Measurements from ENCODE around the gene ASH1L. TPM values are rescaled to one million over a fixed set of nuclear protein-coding genes. Genes with fewer than 3 reads are reported as not detected.
"Not testable (repeated sequence)": the region's sequence is repeated elsewhere in the genome, so short reads cannot be mapped to it uniquely, and the experiment has no call there.

ASH1L gene
- total and polyA plus RNA-seq, 2 donors (not counting 3 experiments of a cell fraction or from before 2014, with no cell fraction given), result 11.6 to 29.2 TPM

GRCh38 chr1:155293086-155293749 is 269.4 kb downstream of the ASH1L start:
- Histone ChIP-seq H3K4me3 (replicated peaks in 1 of 3; ENCODE audit: insufficient read depth in 1 of 3, low read depth in 1 of 3, low read length in 3 of 3) (no peak overlapping the region), H3K9me1 (replicated peaks; ENCODE audit: control insufficient read depth, extremely low read depth, insufficient read depth, low read length) (no peaks in the 10 kb centered on the region), H3K9ac (replicated peaks; ENCODE audit: extremely low read depth, insufficient read depth, low read length) (no peak overlapping the region), H3K79me2 (ENCODE audit: control insufficient read depth, insufficient read depth, low read length) (no peaks in the 10 kb centered on the region), H2AFZ (ENCODE audit: low read depth, low read length) (no peak overlapping the region), H3K27ac (ENCODE audit: insufficient read depth, low read depth, low read length) (no peak overlapping the region), H3K4me2 (ENCODE audit: insufficient read depth, low read length) (no peak overlapping the region), H3K9me3 (replicated peaks; ENCODE audit: control insufficient read depth, insufficient read depth, low read length) (no peaks in the 10 kb centered on the region), H3K36me3 (ENCODE audit: control insufficient read depth in 2 of 2, extremely low read depth in 1 of 2, insufficient read depth in 2 of 2, low read length in 2 of 2) (no peaks in the 10 kb centered on the region), H3K27me3 (ENCODE audit: control insufficient read depth in 2 of 2, insufficient read depth in 2 of 2, low read length in 2 of 2) (peaks cover 37 to 40% of the 10 kb centered on the region in 2 experiments), H4K20me1 (replicated peaks; ENCODE audit: control insufficient read depth, extremely low read depth, insufficient read depth, low read length) (no peaks in the 10 kb centered on the region), H3K4me1 (ENCODE audit: control insufficient read depth, extremely low read depth, insufficient read depth, low read length) (no peaks in the 10 kb centered on the region)
- POLR2A ChIA-PET, result no interaction called here
- intact Hi-C loops (cut with micrococcal nuclease) (no loop called here), dilution Hi-C loops (cut with MboI; ENCODE audit: extremely low pct_ligation_motif_present, low sequenced_read_pairs) (no loop called here)
- DNase-seq (ENCODE audit: low read depth, low spot score) (no peak), FAIRE-seq (no peak)
- CTCF ChIA-PET, result interaction anchor here (2.7 kb wide), 1 partner anchor 16 kb away, joined by 10 read pairs; no protein-coding TSS in a partner anchor
- BruUV-seq (replicated peaks), result no TSS peak
- TF ChIP-seq MYC (IDR thresholded peaks at IDR 0.05; ENCODE audit: low read depth, low read length) (no peak), MAX (IDR thresholded peaks at IDR 0.05; ENCODE audit: insufficient read depth, insufficient read length) (no peak), CTCF (IDR thresholded peaks at IDR 0.05; ENCODE audit: extremely low read depth in 1 of 2, insufficient read depth in 1 of 2, low read depth in 1 of 2, low read length in 2 of 2) (no peak)

- dilution Hi-C loops (cut with MboI; ENCODE audit: extremely low pct_ligation_motif_present, low sequenced_read_pairs); intact Hi-C loops (cut with micrococcal nuclease): not testable (repeated sequence)
- CTCF ChIA-PET, result interaction anchor here (1.3 to 2.7 kb wide), 2 partner anchors 14 to 21 kb away, joined by 3 to 10 read pairs; no protein-coding TSS in a partner anchor
Observed at GRCh38 chr1:155291006-155291405, 271.6 kb downstream of the ASH1L start.

More at GRCh38 chr1:155291006-155291405, 271.6 kb downstream of the ASH1L start:
- H4K20me1 ChIP-seq (replicated peaks; ENCODE audit: control insufficient read depth, extremely low read depth, insufficient read depth, low read length); H3K9me1 ChIP-seq (replicated peaks; ENCODE audit: control insufficient read depth, extremely low read depth, insufficient read depth, low read length); H3K9ac ChIP-seq (replicated peaks; ENCODE audit: extremely low read depth, insufficient read depth, low read length); H3K27ac ChIP-seq (ENCODE audit: insufficient read depth, low read depth, low read length); FAIRE-seq; H3K4me3 ChIP-seq (replicated peaks in 1 of 3; ENCODE audit: insufficient read depth in 1 of 3, low read depth in 1 of 3, low read length in 3 of 3); H3K79me2 ChIP-seq (ENCODE audit: control insufficient read depth, insufficient read depth, low read length); DNase-seq (ENCODE audit: low read depth, low spot score); BruUV-seq (replicated peaks); H2AFZ ChIP-seq (ENCODE audit: low read depth, low read length); H3K4me2 ChIP-seq (ENCODE audit: insufficient read depth, low read length); H3K36me3 ChIP-seq (ENCODE audit: control insufficient read depth in 2 of 2, extremely low read depth in 1 of 2, insufficient read depth in 2 of 2, low read length in 2 of 2); H3K9me3 ChIP-seq (replicated peaks; ENCODE audit: control insufficient read depth, insufficient read depth, low read length); H3K4me1 ChIP-seq (ENCODE audit: control insufficient read depth, extremely low read depth, insufficient read depth, low read length); POLR2A ChIA-PET: not testable (repeated sequence)
- peaks cover 29 to 30% of the 10 kb centered on the region in 2 experiments for H3K27me3 ChIP-seq (ENCODE audit: control insufficient read depth in 2 of 2, insufficient read depth in 2 of 2, low read length in 2 of 2)

Data from endothelial cell of umbilical vein (primary cell).